Muscle of leg (tissue), 11 donors: ENCODE data around the gene TTC34. TPM values are rescaled to one million over a fixed set of nuclear protein-coding genes. Genes with fewer than 3 reads are reported as not detected.
"Not testable (repeated sequence)": the region's sequence is repeated elsewhere in the genome, so short reads cannot be mapped to it uniquely, and the experiment has no call there.

Experiments
- DNase-seq: peaks from one replicate; pipeline ENCODE4 v3.0.0; 2013
- H3K27ac ChIP-seq: one replicate; pipeline ENCODE4 v1.5.1; 2013; ENCODE audit warnings: mild to moderate bottlenecking, low read length, control low read depth
- H3K27me3 ChIP-seq: one replicate; pipeline ENCODE4 v1.6.1; 2013; ENCODE audit warnings: low read length; ENCODE audit not compliant: control insufficient read depth, insufficient read depth
- H3K36me3 ChIP-seq: one replicate; pipeline ENCODE4 v1.6.1; 2013; ENCODE audit warnings: low read length; ENCODE audit not compliant: control insufficient read depth, insufficient read depth
- H3K4me1 ChIP-seq: one replicate; pipeline ENCODE4 v1.6.1; 2013; ENCODE audit warnings: low read length; ENCODE audit not compliant: control insufficient read depth, insufficient read depth
- H3K4me3 ChIP-seq: one replicate; pipeline ENCODE4 v1.5.1; 2013; ENCODE audit warnings: low read length, control low read depth
- H3K9me3 ChIP-seq: replicated peaks from 2 replicates; pipeline ENCODE4 v1.6.1; 2013; ENCODE audit warnings: low read depth, low read length; ENCODE audit not compliant: control insufficient read depth
- WGBS: methylation state at CpG from one replicate; pipeline ENCODE4 v1.1.5; 2013; ENCODE audit warnings: missing lambda C conversion rate; ENCODE audit not compliant: insufficient coverage; 5-methylcytosine and 5-hydroxymethylcytosine counted together
- polyA plus RNA-seq, 8 donors: library from polyadenylated mRNA; unstranded; fragments of 120-200 nt; gene quantifications; one replicate each; pipeline versions ENCODE4 v1.2.1 to v1.2.3, GENCODE V29; 2013; ENCODE audit warnings: inconsistent platforms in 1 of 8, low replicate concordance in 1 of 8; ENCODE audit not compliant: insufficient read length in 8 of 8, insufficient read depth in 1 of 8
- total RNA-seq: library from RNA; stranded (reverse); fragments of 120-200 nt; gene quantifications from one replicate; pipeline ENCODE4 v1.2.4, GENCODE V29; 2013

Gene TTC34
- total and polyA plus RNA-seq, 9 donors, result 0.07 to 0.50 (median 0.22) TPM

GRCh38 chr1:2652152-2652925 lies 149.2 kb downstream of the TTC34 start:
- H3K4me3 ChIP-seq, H3K36me3 ChIP-seq, DNase-seq, H3K27me3 ChIP-seq, H3K27ac ChIP-seq, H3K4me1 ChIP-seq: not testable (repeated sequence)
- 39% methylated on average over 16 of the region's 16 CpGs for WGBS
- H3K9me3 ChIP-seq, result peaks cover 62% of the 10 kb centered on the region

GRCh38 chr1:2650967-2651645 lies 150.4 kb downstream of the TTC34 start:
- Histone ChIP-seq H3K27me3 (no peaks in the 10 kb centered on the region), H3K27ac (no peak overlapping the region), H3K4me1 (no peaks in the 10 kb centered on the region), H3K9me3 (peaks cover 67% of the 10 kb centered on the region), H3K36me3 (no peaks in the 10 kb centered on the region), H3K4me3 (no peak overlapping the region)
- no peak for DNase-seq
- WGBS, result 50% methylated on average over 8 of the region's 10 CpGs

- no peaks in the 10 kb centered on the region for H3K36me3 ChIP-seq
- no peak for DNase-seq
- peaks cover 13% of the 10 kb centered on the region for H3K4me1 ChIP-seq
- no peaks in the 10 kb centered on the region for H3K27me3 ChIP-seq
- WGBS, result 60% methylated on average over 1 of the region's 5 CpGs
- H3K27ac ChIP-seq, result no peak overlapping the region
- H3K9me3 ChIP-seq, result peaks cover 29% of the 10 kb centered on the region
- H3K4me3 ChIP-seq, result no peak overlapping the region
These were observed 154.7 kb downstream of the TTC34 start for GRCh38 chr1:2646837-2647236.

- H3K9me3 ChIP-seq, result peaks cover 23% of the 10 kb centered on the region
- no peak for DNase-seq
- no peak overlapping the region for H3K4me3 ChIP-seq
- WGBS, result 82% methylated on average over 11 of the region's 11 CpGs
- H3K27me3 ChIP-seq, result no peaks in the 10 kb centered on the region
- peaks cover 20% of the 10 kb centered on the region for H3K4me1 ChIP-seq
- no peaks in the 10 kb centered on the region for H3K36me3 ChIP-seq
- no peak overlapping the region for H3K27ac ChIP-seq
These were observed 155.7 kb downstream of the TTC34 start for GRCh38 chr1:2645776-2646175.

- Histone ChIP-seq H3K36me3 (no peaks in the 10 kb centered on the region), H3K4me3 (no peak overlapping the region), H3K27me3 (no peaks in the 10 kb centered on the region), H3K27ac (no peak overlapping the region), H3K9me3 (peaks cover 18% of the 10 kb centered on the region), H3K4me1 (peaks cover 25% of the 10 kb centered on the region)
- DNase-seq, result no peak
- 80% methylated on average over 8 of the region's 14 CpGs for WGBS
These were observed 156.3 kb downstream of the TTC34 start for GRCh38 chr1:2645143-2645542.

- DNase-seq, result no peak
- H3K27ac ChIP-seq, result no peak overlapping the region
- peaks cover 30% of the 10 kb centered on the region for H3K4me1 ChIP-seq
- peaks cover 18% of the 10 kb centered on the region for H3K9me3 ChIP-seq
- no peaks in the 10 kb centered on the region for H3K36me3 ChIP-seq
- no peak overlapping the region for H3K4me3 ChIP-seq
- H3K27me3 ChIP-seq, result no peaks in the 10 kb centered on the region
- WGBS, result 95% methylated on average over 8 of the region's 12 CpGs
These were observed 156.8 kb downstream of the TTC34 start for GRCh38 chr1:2644591-2645101.

- Histone ChIP-seq H3K36me3 (no peaks in the 10 kb centered on the region), H3K27ac (no peak overlapping the region), H3K9me3 (peaks cover 18% of the 10 kb centered on the region), H3K4me1 (peaks cover 32% of the 10 kb centered on the region), H3K4me3 (no peak overlapping the region), H3K27me3 (no peaks in the 10 kb centered on the region)
- no peak for DNase-seq
- WGBS, result 80% methylated on average over 14 of the region's 14 CpGs
These were observed 157.3 kb downstream of the TTC34 start for GRCh38 chr1:2644171-2644570.

- peak overlapping the region; percentile 76 for H3K4me3 ChIP-seq
- 6% methylated on average over 16 of the region's 24 CpGs for WGBS
- no peak overlapping the region for H3K27ac ChIP-seq
- H3K9me3 ChIP-seq, result peaks cover 15% of the 10 kb centered on the region
- DNase-seq, result no peak
- peaks cover 32% of the 10 kb centered on the region for H3K4me1 ChIP-seq
- no peaks in the 10 kb centered on the region for H3K36me3 ChIP-seq
- no peaks in the 10 kb centered on the region for H3K27me3 ChIP-seq
These were observed 157.9 kb downstream of the TTC34 start for GRCh38 chr1:2643414-2644077.

- H3K27ac ChIP-seq, result no peak overlapping the region
- H3K9me3 ChIP-seq, result peaks cover 9% of the 10 kb centered on the region
- H3K27me3 ChIP-seq, result no peaks in the 10 kb centered on the region
- H3K36me3 ChIP-seq, result no peaks in the 10 kb centered on the region
- peak; percentile 96 for DNase-seq
- peak overlapping the region; percentile 76 for H3K4me3 ChIP-seq
- WGBS, result under 1% methylated on average over 84 of the region's 84 CpGs
- peaks cover 32% of the 10 kb centered on the region for H3K4me1 ChIP-seq
These were observed 158.7 kb downstream of the TTC34 start for GRCh38 chr1:2642560-2643413.
